ENCODE results near the gene BBOX1. TPM values are rescaled to one million over a fixed set of nuclear protein-coding genes. Genes with fewer than 3 reads are reported as not detected.

The BBOX1 gene
- polyA plus RNA-seq, 2 of the 4 experiments (the other 2 are of a cell fraction): not detected

DNA sequence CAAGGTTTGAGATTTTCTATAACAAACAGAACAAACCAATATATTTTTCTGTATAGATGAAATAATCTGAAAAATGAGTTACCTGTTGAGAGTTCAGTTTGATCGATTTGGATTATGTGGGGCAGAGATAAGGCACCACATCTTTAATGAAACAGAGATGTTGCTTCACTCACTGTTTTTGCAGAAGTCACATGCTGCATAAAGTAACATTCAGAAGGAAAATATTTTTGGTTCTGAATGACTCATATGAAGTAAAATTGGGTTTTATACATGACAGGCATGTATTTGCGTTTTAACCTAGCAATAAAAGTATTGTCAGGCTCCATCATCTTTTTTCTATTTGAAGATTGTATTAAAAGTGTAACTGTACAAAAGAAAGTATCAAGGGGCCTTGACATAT, 77.8 kb downstream of the BBOX1 start:
- POLR2A ChIA-PET: no interaction called here
- no peak for DNase-seq (ENCODE audit: low read depth in 1 of 2, low spot score in 1 of 2)
- no peak for TF ChIP-seq RARB (CRISPR knock-in tag; IDR thresholded peaks at IDR 0.05)
- no peak for TF ChIP-seq JUN (IDR thresholded peaks at IDR 0.05)
- TF ChIP-seq BHLHE40 (IDR thresholded peaks at IDR 0.05; ENCODE audit: low read depth, low read length): no peak
- no peak for TF ChIP-seq ZFP36 (IDR thresholded peaks at IDR 0.05; ENCODE audit: borderline replicate concordance, partially characterized antibody)
- TF ChIP-seq MAZ (IDR thresholded peaks at IDR 0.05; ENCODE audit: borderline replicate concordance, low read depth, low read length): no peak
- no peak for TF ChIP-seq ZNF302 (CRISPR knock-in tag; IDR thresholded peaks at IDR 0.05)
- no peak for TF ChIP-seq KDM1A (IDR thresholded peaks at IDR 0.05; ENCODE audit: low read depth)
- no peak for TF ChIP-seq EHF (CRISPR knock-in tag; IDR thresholded peaks at IDR 0.05)
- TF ChIP-seq EHMT2 (IDR thresholded peaks at IDR 0.05; ENCODE audit: low read depth): no peak
- TF ChIP-seq HMGXB4 (CRISPR knock-in tag; IDR thresholded peaks at IDR 0.05; ENCODE audit: borderline replicate concordance): no peak
- 11% methylated on average over 2 of the region's 2 CpGs for WGBS (ENCODE audit: missing lambda C conversion rate)
- Histone ChIP-seq H3K27ac (no peak overlapping the region), H3K4me3 (no peak overlapping the region), H3K4me2 (no peak overlapping the region), H3K9me3 (no peaks in the 10 kb centered on the region), H3K4me1 (no peaks in the 10 kb centered on the region)
- CTCF ChIA-PET: no interaction called here
- FAIRE-seq: no peak
- ATAC-seq: no peak

DNA sequence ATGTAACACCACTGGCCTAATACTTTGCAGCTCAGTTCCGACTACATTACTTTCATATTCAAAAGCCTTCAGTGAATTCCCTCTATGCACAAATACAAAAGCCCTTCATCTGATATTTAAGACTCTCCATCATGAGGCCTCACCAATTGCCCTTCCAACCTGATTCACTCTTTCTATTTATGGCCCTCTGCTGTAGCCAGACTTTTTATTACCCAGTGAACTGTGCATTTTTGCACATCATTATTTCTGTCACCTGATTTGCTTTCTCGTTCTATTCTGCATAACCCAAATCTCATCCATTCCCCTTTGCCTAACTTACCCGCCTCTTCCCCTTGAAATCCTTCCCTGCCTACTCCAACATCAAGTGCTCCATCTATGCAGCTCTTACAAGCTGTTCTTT, 78.3 kb downstream of the BBOX1 start:
- POLR2A ChIA-PET: no interaction called here
- ATAC-seq: no peak
- no peak overlapping the region for H3K4me3 ChIP-seq
- no peak for DNase-seq (ENCODE audit: low read depth in 1 of 2, low spot score in 1 of 2)
- CTCF ChIA-PET: no interaction called here
- TF ChIP-seq NPAS2 (CRISPR knock-in tag; IDR thresholded peaks at IDR 0.05; ENCODE audit: borderline replicate concordance) (no peak), EHMT2 (IDR thresholded peaks at IDR 0.05; ENCODE audit: low read depth) (no peak), GATA3 (IDR thresholded peaks at IDR 0.05; ENCODE audit: borderline replicate concordance) (no peak), CEBPB (IDR thresholded peaks at IDR 0.05) (no peak), PHF8 (IDR thresholded peaks at IDR 0.05; ENCODE audit: borderline replicate concordance, low read depth) (no peak), POLR2AphosphoS2 (conservative IDR thresholded peaks at IDR 0.05; ENCODE audit: low read length) (no peak), CHD2 (IDR thresholded peaks at IDR 0.05; ENCODE audit: low read length, partially characterized antibody) (no peak), RAD21 (conservative IDR thresholded peaks at IDR 0.05 in 1 of 2, IDR thresholded peaks at IDR 0.05 in 1 of 2) (no peak), FOSB (CRISPR knock-in tag; IDR thresholded peaks at IDR 0.05) (no peak), HES2 (IDR thresholded peaks at IDR 0.05) (no peak), KDM5A (IDR thresholded peaks at IDR 0.05) (no peak), HEYL (CRISPR knock-in tag; IDR thresholded peaks at IDR 0.05) (no peak), RCOR1 (IDR thresholded peaks at IDR 0.05; ENCODE audit: low read depth, low read length) (no peak), ZSCAN20 (CRISPR knock-in tag; IDR thresholded peaks at IDR 0.05) (no peak), USF2 (IDR thresholded peaks at IDR 0.05) (no peak)
- H3K27ac ChIP-seq: no peak overlapping the region
- no peaks in the 10 kb centered on the region for H3K9me3 ChIP-seq
- no peak for FAIRE-seq
- no peak overlapping the region for H3K4me2 ChIP-seq
- WGBS (ENCODE audit: missing lambda C conversion rate): 32% methylated on average over 3 of the region's 3 CpGs
- no peaks in the 10 kb centered on the region for H3K4me1 ChIP-seq

DNA sequence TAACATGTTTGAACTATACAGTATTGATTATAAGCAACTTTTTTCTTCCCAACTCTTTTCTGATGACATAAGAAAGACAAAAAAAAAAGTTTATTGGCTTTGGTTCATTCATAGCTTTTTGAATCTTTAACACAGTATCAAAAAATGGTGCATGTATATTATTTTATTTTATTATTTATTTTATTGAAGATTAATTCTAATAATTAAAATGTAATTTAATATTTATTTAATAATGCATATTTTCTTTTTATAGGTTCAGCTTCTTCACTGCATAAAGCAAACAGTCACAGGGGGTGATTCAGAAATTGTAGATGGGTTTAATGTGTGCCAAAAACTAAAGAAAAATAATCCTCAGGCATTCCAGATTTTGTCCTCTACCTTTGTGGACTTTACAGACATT, 78.8 kb downstream of the BBOX1 start:
- Histone ChIP-seq H3K9me3 (no peaks in the 10 kb centered on the region), H3K4me3 (no peak overlapping the region), H3K4me2 (no peak overlapping the region), H3K4me1 (no peaks in the 10 kb centered on the region), H3K27ac (no peak overlapping the region)
- no peak for ATAC-seq
- ChIA-PET CTCF (no interaction called here), POLR2A (no interaction called here)
- DNase-seq (ENCODE audit: low read depth in 1 of 2, low spot score in 1 of 2): no peak
- FAIRE-seq: no peak
- TF ChIP-seq MAFK (IDR thresholded peaks at IDR 0.05; ENCODE audit: partially characterized antibody) (no peak), FOXS1 (CRISPR knock-in tag; IDR thresholded peaks at IDR 0.05) (no peak), CEBPB (IDR thresholded peaks at IDR 0.05) (no peak), HEYL (CRISPR knock-in tag; IDR thresholded peaks at IDR 0.05) (no peak), EHF (CRISPR knock-in tag; IDR thresholded peaks at IDR 0.05) (no peak), RCOR1 (IDR thresholded peaks at IDR 0.05; ENCODE audit: low read depth, low read length) (no peak), HES2 (IDR thresholded peaks at IDR 0.05) (no peak), HOXA7 (CRISPR knock-in tag; IDR thresholded peaks at IDR 0.05) (no peak)
- TF ChIP-seq, protein P1, sequence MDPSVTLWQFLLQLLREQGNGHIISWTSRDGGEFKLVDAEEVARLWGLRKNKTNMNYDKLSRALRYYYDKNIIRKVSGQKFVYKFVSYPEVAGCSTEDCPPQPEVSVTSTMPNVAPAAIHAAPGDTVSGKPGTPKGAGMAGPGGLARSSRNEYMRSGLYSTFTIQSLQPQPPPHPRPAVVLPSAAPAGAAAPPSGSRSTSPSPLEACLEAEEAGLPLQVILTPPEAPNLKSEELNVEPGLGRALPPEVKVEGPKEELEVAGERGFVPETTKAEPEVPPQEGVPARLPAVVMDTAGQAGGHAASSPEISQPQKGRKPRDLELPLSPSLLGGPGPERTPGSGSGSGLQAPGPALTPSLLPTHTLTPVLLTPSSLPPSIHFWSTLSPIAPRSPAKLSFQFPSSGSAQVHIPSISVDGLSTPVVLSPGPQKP (IDR thresholded peaks at IDR 0.05; ENCODE audit: low read depth, low read length): no peak
- TF ChIP-seq, protein P2, sequence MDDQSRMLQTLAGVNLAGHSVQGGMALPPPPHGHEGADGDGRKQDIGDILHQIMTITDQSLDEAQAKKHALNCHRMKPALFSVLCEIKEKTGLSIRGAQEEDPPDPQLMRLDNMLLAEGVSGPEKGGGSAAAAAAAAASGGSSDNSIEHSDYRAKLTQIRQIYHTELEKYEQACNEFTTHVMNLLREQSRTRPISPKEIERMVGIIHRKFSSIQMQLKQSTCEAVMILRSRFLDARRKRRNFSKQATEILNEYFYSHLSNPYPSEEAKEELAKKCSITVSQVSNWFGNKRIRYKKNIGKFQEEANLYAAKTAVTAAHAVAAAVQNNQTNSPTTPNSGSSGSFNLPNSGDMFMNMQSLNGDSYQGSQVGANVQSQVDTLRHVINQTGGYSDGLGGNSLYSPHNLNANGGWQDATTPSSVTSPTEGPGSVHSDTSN (IDR thresholded peaks at IDR 0.05): no peak
